Left renal cortex interstitium (tissue), 4 donors: ENCODE results near the gene SGTA. TPM values are rescaled to one million over a fixed set of nuclear protein-coding genes. Genes with fewer than 3 reads are reported as not detected.
"Not testable (repeated sequence)": the region's sequence is repeated elsewhere in the genome, so short reads cannot be mapped to it uniquely, and the experiment has no call there.

Experiments used
- DNase-seq, 4 donors: peaks; one replicate each; pipeline ENCODE4 v3.0.0-alpha.2; 2013; ENCODE audit warnings: low read depth in 4 of 4, low spot score in 2 of 4, missing footprints in 1 of 4
- polyA plus RNA-seq, 4 donors: library from polyadenylated mRNA; unstranded; fragments of 120-200 nt; gene quantifications; one replicate each; pipeline ENCODE4 v1.2.1, GENCODE V29; 2013; ENCODE audit not compliant: insufficient read length in 4 of 4

SGTA gene, protein sequence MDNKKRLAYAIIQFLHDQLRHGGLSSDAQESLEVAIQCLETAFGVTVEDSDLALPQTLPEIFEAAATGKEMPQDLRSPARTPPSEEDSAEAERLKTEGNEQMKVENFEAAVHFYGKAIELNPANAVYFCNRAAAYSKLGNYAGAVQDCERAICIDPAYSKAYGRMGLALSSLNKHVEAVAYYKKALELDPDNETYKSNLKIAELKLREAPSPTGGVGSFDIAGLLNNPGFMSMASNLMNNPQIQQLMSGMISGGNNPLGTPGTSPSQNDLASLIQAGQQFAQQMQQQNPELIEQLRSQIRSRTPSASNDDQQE
- polyA plus RNA-seq = 10 to 100 TPM; 45.4 to 74.1 (median 64.4) TPM

- peak; percentile 93 to 99 (median 97) for DNase-seq
These were observed at the start of gene SGTA for GRCh38 chr19:2782936-2783780. Gene SGTA (minus strand): TSS chr19:2783273. CDS start chr19:2769068, 14,205 bp downstream.

- no peak for DNase-seq
These were observed 44.9 kb upstream of the SGTA start for GRCh38 chr19:2827840-2828489.

DNA sequence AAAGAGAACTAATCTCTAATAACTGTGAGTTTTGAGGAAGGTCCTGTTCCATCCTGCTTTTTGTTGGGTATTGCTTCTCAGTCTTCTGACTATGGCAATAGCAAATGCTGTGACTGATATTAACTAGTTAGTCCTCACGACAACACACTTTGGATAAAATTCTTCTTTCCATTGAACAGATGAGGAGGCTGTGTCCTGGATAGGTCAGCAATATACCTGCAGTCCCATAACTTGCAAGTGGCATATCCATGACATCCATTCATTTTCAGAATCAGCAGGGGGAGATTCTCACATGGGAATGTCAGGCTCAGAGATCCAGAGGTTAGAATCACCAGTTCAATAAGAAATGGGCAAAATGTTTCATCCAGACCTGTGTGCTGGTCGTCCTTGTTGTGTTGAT lies 43.9 kb upstream of the SGTA start:
- DNase-seq = no peak

- DNase-seq = no peak
These were observed 41.1 kb upstream of the SGTA start for GRCh38 chr19:2824129-2824528.

GRCh38 chr19:2823646-2824045 lies 40.6 kb upstream of the SGTA start:
- DNase-seq = no peak

DNA sequence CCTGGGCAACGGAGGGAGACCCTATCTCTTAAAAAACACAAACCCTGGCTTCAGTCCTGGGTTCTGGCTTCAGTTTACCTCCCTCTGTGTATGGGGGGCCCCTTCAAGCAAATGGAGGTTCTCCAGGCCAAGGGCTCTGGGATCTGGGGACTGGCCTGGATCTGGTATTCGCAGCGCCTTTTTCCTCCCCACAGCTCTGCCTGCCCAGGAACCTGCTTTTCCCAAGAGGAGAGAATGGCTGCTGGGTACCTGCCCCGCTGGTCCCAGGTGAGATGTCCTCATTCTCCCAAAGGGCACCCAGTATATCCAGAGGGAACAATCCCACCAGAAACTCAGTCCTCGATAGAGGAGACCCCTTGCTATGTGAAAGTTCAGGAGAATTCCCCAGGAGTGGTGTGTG lies 39.8 kb upstream of the SGTA start:
- DNase-seq = no peak

- no peak for DNase-seq
These were observed 37.1 kb upstream of the SGTA start for GRCh38 chr19:2820112-2820702.

GRCh38 chr19:2819540-2820111 lies 36.6 kb upstream of the SGTA start, which contains the start of gene ZNF554:
Gene ZNF554 (plus strand): TSS chr19:2819868. CDS start chr19:2820072, 204 bp downstream.
- peak; percentile 76 to 94 (median 92) for DNase-seq

DNA sequence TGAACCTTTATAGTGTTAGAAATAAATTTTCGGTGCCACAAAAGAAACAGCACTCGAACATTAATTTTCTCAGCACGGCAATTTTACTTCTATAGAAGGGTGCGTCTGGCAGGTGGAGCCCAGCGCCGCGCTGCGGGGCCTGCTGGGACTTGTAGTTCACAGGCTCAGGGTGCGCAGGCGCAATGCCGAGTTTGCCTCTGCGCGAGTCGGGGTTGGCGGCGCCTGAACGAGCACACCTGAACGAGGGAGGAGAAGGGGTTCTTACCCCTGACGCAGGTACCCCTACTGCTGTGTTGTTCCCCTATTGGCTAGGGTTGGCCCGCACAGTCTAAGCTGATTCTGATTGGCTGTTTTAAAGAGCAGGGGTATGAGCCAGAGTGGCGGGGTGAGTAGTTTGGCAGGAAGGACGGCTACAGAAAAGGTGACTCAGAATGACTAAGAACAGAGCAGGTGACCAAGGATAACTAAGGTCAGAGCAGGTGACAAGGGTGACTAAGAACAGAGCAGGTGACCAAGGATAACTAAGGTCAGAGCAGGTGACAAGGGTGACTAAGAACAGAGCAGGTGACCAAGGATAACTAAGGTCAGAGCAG lies 34.3 kb upstream of the SGTA start:
- not testable (repeated sequence) for DNase-seq

- DNase-seq = no peak
These were observed 33.6 kb upstream of the SGTA start for GRCh38 chr19:2816641-2817040.

GRCh38 chr19:2815923-2816322 lies 32.9 kb upstream of the SGTA start:
- DNase-seq = no peak

- DNase-seq = no peak
These were observed 32.1 kb upstream of the SGTA start for GRCh38 chr19:2815191-2815614.

- DNase-seq = no peak
These were observed 31.4 kb upstream of the SGTA start for GRCh38 chr19:2814426-2814825.

- DNase-seq = no peak
These were observed 30.4 kb upstream of the SGTA start for GRCh38 chr19:2813235-2814160.

GRCh38 chr19:2812414-2813234 lies 29.6 kb upstream of the SGTA start:
- DNase-seq = no peak

- DNase-seq = no peak
These were observed 28.8 kb upstream of the SGTA start for GRCh38 chr19:2811735-2812413.

DNA sequence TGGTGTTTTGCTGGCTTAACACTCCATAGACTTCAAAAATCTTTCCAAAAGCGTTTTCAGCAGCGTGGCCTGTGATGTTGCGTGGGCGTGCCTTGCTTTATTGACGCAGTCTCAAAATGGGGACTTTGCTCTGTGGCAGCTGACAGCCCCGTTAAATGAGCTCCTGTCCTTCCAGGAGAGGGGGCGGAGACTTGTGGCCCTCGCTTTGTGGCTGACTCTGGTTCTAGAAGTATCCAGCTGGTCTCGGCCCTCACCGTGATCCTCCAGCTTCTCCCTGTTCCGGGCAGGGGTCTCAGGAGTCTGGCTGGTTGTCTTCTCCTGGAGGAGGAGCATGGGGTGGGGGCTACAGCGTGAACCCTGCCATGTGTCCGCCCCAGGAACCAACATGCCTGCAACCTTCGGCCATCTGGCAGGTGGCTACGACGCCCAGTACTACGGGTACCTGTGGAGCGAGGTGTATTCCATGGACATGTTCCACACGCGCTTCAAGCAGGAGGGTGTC lies 28.2 kb upstream of the SGTA start:
- DNase-seq = no peak
